CD14-positive monocyte (primary cell): ENCODE data around the gene NLRP12. TPM values are rescaled to one million over a fixed set of nuclear protein-coding genes. Genes with fewer than 3 reads are reported as not detected.

Experiments
- DNase-seq, 3 donors: peaks; one replicate each; pipeline ENCODE4 v3.0.0-alpha.2; 2011 to 2022
- H2AFZ ChIP-seq: 2 replicates; pipeline ENCODE4 v1.6.0; 2012; ENCODE audit warnings: mild to moderate bottlenecking, low read depth, low read length, inconsistent platforms; ENCODE audit not compliant: insufficient read depth, poor library complexity, severe bottlenecking
- H3K27ac ChIP-seq, 2 donors: 1 replicate in 1 of 2; 2 replicates in 1 of 2; pipeline ENCODE4 v1.5.1; 2012 to 2013; ENCODE audit warnings: low read length in 2 of 2, control low read depth in 1 of 2, inconsistent platforms in 1 of 2, low read depth in 1 of 2, mild to moderate bottlenecking in 1 of 2
- H3K27me3 ChIP-seq, 2 donors: one replicate each; pipeline versions ENCODE4 v1.6.0 to v1.6.1; 2011 to 2013; ENCODE audit warnings: low read length in 2 of 2; ENCODE audit not compliant: control insufficient read depth in 2 of 2, insufficient read depth in 2 of 2
- H3K36me3 ChIP-seq, 2 donors: replicated peaks in 1 of 2; 1 replicate in 1 of 2; 2 replicates in 1 of 2; pipeline versions ENCODE4 v1.5.1 to v1.6.1; 2012 to 2013; ENCODE audit warnings: low read length in 2 of 2, control low read depth in 1 of 2, inconsistent platforms in 1 of 2, mild to moderate bottlenecking in 1 of 2; ENCODE audit not compliant: insufficient read depth in 2 of 2, control insufficient read depth in 1 of 2
- H3K4me1 ChIP-seq, 2 donors: 1 replicate in 1 of 2; 2 replicates in 1 of 2; pipeline versions ENCODE4 v1.5.1 to v1.6.1; 2012 to 2013; ENCODE audit warnings: low read length in 2 of 2, control low read depth in 1 of 2, inconsistent platforms in 1 of 2, mild to moderate bottlenecking in 1 of 2, moderate library complexity in 1 of 2; ENCODE audit not compliant: insufficient read depth in 2 of 2, control insufficient read depth in 1 of 2
- H3K4me2 ChIP-seq: replicated peaks from 2 replicates; pipeline ENCODE3; 2012; ENCODE audit warnings: low read length, moderate library complexity, mild to moderate bottlenecking; ENCODE audit not compliant: poor library complexity, severe bottlenecking; ENCODE audit errors: extremely low read depth
- H3K4me3 ChIP-seq, 3 experiments: fragments of 200-600 bp in 1 of 3; sonication (generic) in 1 of 3; replicated peaks in 1 of 3; 1 replicate in 2 of 3; 2 replicates in 1 of 3; pipeline ENCODE4 v1.5.1; 2011 to 2013; ENCODE audit warnings: low read length in 3 of 3, mild to moderate bottlenecking in 3 of 3, control low read depth in 2 of 3, low read depth in 2 of 3, inconsistent platforms in 1 of 3, moderate library complexity in 1 of 3
- H3K79me2 ChIP-seq: 2 replicates; pipeline ENCODE4 v1.6.0; 2012; ENCODE audit warnings: mild to moderate bottlenecking, control low read depth, inconsistent platforms, low read length, moderate library complexity; ENCODE audit not compliant: insufficient read depth
- H3K9ac ChIP-seq: 2 replicates; pipeline ENCODE4 v1.6.0; 2017; ENCODE audit warnings: low read length, mild to moderate bottlenecking; ENCODE audit not compliant: insufficient read depth, poor library complexity, severe bottlenecking
- H3K9me3 ChIP-seq, 2 donors: replicated peaks in 1 of 2; 1 replicate in 1 of 2; 2 replicates in 1 of 2; pipeline versions ENCODE4 v1.5.1 to v1.6.1; 2012 to 2013; ENCODE audit warnings: low read length in 2 of 2, control low read depth in 1 of 2; ENCODE audit not compliant: control insufficient read depth in 1 of 2, insufficient read depth in 1 of 2
- H4K20me1 ChIP-seq: 2 replicates; pipeline ENCODE4 v1.6.0; 2012; ENCODE audit warnings: mild to moderate bottlenecking, low read length, control low read depth, moderate library complexity; ENCODE audit not compliant: insufficient read depth
- H3K27ac Mint-ChIP-seq, 7 donors: one replicate each; pipeline ENCODE4 v1.8.0; 2020; ENCODE audit warnings: mild to moderate bottlenecking in 7 of 7, mixed read lengths in 7 of 7, moderate library complexity in 6 of 7, inconsistent platforms in 2 of 7
- H3K27me3 Mint-ChIP-seq, 3 donors: one replicate each; pipeline ENCODE4 v1.8.0; 2021 to 2022; ENCODE audit warnings: low read depth in 3 of 3, mild to moderate bottlenecking in 3 of 3, mixed read lengths in 3 of 3, moderate library complexity in 3 of 3, inconsistent platforms in 1 of 3
- H3K36me3 Mint-ChIP-seq, 2 donors: one replicate each; pipeline ENCODE4 v1.8.0; 2020; ENCODE audit warnings: mixed read lengths in 2 of 2, inconsistent platforms in 1 of 2, mild to moderate bottlenecking in 1 of 2
- H3K4me1 Mint-ChIP-seq: one replicate; pipeline ENCODE4 v1.8.0; 2020; ENCODE audit warnings: mild to moderate bottlenecking, mixed read lengths
- H3K4me3 Mint-ChIP-seq, 2 donors: one replicate each; pipeline ENCODE4 v1.8.0; 2020; ENCODE audit warnings: mild to moderate bottlenecking in 2 of 2, mixed read lengths in 2 of 2, moderate library complexity in 1 of 2
- H3K9me3 Mint-ChIP-seq, 7 donors: one replicate each; pipeline ENCODE4 v1.8.0; 2020 to 2022; ENCODE audit warnings: mixed read lengths in 7 of 7, mild to moderate bottlenecking in 6 of 7, moderate library complexity in 6 of 7, inconsistent platforms in 2 of 7
- WGBS: methylation state at CpG from one replicate; pipeline ENCODE4 v1.1.5; 2013; ENCODE audit warnings: missing lambda C conversion rate; ENCODE audit not compliant: insufficient coverage; 5-methylcytosine and 5-hydroxymethylcytosine counted together
- intact Hi-C, 2 donors: fragments of 100-400 bp; cut with micrococcal nuclease; formaldehyde crosslinking; loops; one replicate each; pipeline versions ENCODE4 v1.15.0 to v1.15.1; 2023
- polyA plus RNA-seq, 3 donors: library from polyadenylated mRNA; depleted of rRNA in 1 of 3; unstranded in 2 of 3; stranded (reverse) in 1 of 3; fragments of 300-500 nt in 2 of 3; fragments of >200 nt in 1 of 3; fragmentation: Illumina TruSeq in 2 of 3; gene quantifications; 1 replicate in 2 of 3; 2 replicates in 1 of 3; pipeline ENCODE4 v1.2.3, GENCODE V29; 2012 to 2021
- TF ChIP-seq, protein P1 (sequence below): fragments of 200-600 bp; IDR thresholded peaks from one replicate; pipeline ENCODE4 v1.8.0; 2022; ENCODE audit warnings: antibody characterized with exemption, mild to moderate bottlenecking

NLRP12 gene
- polyA plus RNA-seq, 3 donors, result 40.5 to 64.9 (median 47.0) TPM

DNA sequence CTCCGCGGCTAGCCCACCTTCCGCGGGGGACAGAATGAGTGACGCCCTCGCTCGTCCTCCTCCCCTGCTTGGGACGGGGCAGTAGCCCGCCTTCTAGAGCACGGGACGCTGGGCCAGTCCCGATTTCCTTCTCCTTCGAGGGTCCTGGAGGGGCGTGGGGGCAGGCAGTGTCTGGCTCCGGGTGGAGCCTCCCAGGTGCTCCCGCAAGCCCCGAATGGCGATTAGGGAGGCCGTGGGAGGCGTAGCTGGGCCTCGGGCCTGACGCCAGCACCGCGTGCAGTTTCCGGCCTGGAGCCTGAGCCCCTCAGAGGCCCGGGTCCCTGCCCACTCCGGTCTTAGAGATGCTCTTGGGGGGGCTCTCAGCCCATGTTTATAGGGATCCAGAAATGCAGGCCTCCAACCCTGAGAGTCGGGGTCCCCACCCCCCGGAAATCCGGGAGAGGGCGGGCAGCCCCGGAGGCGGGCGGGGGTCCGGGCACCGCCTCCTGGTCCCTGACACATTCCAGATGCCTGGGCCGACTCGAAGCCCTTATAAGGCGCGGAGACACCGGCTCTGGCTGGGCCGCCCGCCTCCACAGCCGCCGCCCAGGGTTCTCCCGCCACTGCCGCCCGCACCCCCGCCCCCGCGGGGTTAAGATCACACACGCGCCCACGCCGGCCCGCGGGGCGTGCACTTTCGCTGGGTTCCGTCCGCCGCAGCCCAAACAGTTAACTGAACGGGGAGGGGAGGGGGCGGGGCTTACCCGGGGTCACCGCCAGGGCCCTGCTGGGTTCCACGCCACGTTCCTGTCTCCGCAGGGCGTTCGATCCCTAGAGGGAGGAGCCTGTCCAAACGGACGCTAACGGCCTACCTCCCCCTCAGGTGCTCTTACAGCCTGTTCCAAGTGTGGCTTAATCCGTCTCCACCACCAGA is 45.0 kb upstream of the NLRP12 start:
- Histone ChIP-seq H3K9ac (peak overlapping the region; percentile 99), H2AFZ (no peak overlapping the region), H3K9me3 (no peaks in the 10 kb centered on the region), H3K27me3 (no peaks in the 10 kb centered on the region), H3K27ac (peak overlapping the region; percentile 99), H3K4me3 (peak overlapping the region; percentile 77 to 100 (median 100)), H3K4me1 (peaks cover 61 to 68% of the 10 kb centered on the region in 2 donors), H4K20me1 (peaks cover 53% of the 10 kb centered on the region), H3K4me2 (peak overlapping the region; percentile 85), H3K36me3 (peaks cover 17 to 20% of the 10 kb centered on the region in 2 donors), H3K79me2 (peaks cover 61% of the 10 kb centered on the region)
- peaks cover 0 to 21% (median 10%) of the 10 kb centered on the region in 3 donors for H3K27me3 Mint-ChIP-seq
- peaks cover 27 to 38% of the 10 kb centered on the region in 2 donors for H3K36me3 Mint-ChIP-seq
- peaks cover 66% of the 10 kb centered on the region for H3K4me1 Mint-ChIP-seq
- intact Hi-C loops, result no loop called here
- H3K4me3 Mint-ChIP-seq, result peak overlapping the region; percentile 97 to 99
- H3K9me3 Mint-ChIP-seq, result peaks cover 0 to 13% (median 0%) of the 10 kb centered on the region in 7 donors
- TF ChIP-seq, protein P1, sequence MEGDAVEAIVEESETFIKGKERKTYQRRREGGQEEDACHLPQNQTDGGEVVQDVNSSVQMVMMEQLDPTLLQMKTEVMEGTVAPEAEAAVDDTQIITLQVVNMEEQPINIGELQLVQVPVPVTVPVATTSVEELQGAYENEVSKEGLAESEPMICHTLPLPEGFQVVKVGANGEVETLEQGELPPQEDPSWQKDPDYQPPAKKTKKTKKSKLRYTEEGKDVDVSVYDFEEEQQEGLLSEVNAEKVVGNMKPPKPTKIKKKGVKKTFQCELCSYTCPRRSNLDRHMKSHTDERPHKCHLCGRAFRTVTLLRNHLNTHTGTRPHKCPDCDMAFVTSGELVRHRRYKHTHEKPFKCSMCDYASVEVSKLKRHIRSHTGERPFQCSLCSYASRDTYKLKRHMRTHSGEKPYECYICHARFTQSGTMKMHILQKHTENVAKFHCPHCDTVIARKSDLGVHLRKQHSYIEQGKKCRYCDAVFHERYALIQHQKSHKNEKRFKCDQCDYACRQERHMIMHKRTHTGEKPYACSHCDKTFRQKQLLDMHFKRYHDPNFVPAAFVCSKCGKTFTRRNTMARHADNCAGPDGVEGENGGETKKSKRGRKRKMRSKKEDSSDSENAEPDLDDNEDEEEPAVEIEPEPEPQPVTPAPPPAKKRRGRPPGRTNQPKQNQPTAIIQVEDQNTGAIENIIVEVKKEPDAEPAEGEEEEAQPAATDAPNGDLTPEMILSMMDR, result peak; percentile 8
- H3K27ac Mint-ChIP-seq, result peak overlapping the region; percentile 91 to 100 (median 99)
- WGBS, result under 1% methylated on average over 57 of the region's 75 CpGs
- peak; percentile 90 to 97 (median 94) for DNase-seq

GRCh38 chr19:53868091-53868891 is 44.2 kb upstream of the NLRP12 start:
- peak overlapping the region; percentile 99 for H3K9ac ChIP-seq
- Mint-ChIP-seq H3K4me3 (peak overlapping the region; percentile 97 to 99), H3K36me3 (peaks cover 19 to 29% of the 10 kb centered on the region in 2 donors), H3K9me3 (peaks cover 0 to 13% (median under 1%) of the 10 kb centered on the region in 7 donors), H3K27ac (peak overlapping the region; percentile 97 to 100 (median 99)), H3K4me1 (peaks cover 57% of the 10 kb centered on the region), H3K27me3 (peaks cover 0 to 20% (median 13%) of the 10 kb centered on the region in 3 donors)
- no peaks in the 10 kb centered on the region for H3K9me3 ChIP-seq
- H3K27ac ChIP-seq, result peak overlapping the region; percentile 99
- H3K27me3 ChIP-seq, result no peaks in the 10 kb centered on the region
- peaks cover 9 to 11% of the 10 kb centered on the region in 2 donors for H3K36me3 ChIP-seq
- H3K4me3 ChIP-seq, result peak overlapping the region; percentile 77 to 100 (median 100)
- 0% methylated on average over 18 of the region's 37 CpGs for WGBS
- peaks cover 52% of the 10 kb centered on the region for H3K79me2 ChIP-seq
- peak overlapping the region; percentile 85 for H3K4me2 ChIP-seq
- intact Hi-C loops, result no loop called here
- peaks cover 53 to 60% of the 10 kb centered on the region in 2 donors for H3K4me1 ChIP-seq
- no peak overlapping the region for H2AFZ ChIP-seq
- TF ChIP-seq, protein P1, result no peak
- DNase-seq, result peak; percentile 52 to 67 (median 56)
- H4K20me1 ChIP-seq, result peaks cover 44% of the 10 kb centered on the region
